Mesenchymal stem cell (in vitro differentiated cells and primary cell): Measurements from ENCODE around the gene SEMA3C.

Experiments used
- DNase-seq: peaks from one replicate; pipeline ENCODE4 v3.0.0-alpha.2; 2013
- H2AFZ ChIP-seq: one replicate; pipeline ENCODE4 v1.6.1; 2013; ENCODE audit warnings: low read depth, mild to moderate bottlenecking, control low read depth, inconsistent platforms, low read length, moderate library complexity
- H2AK5ac ChIP-seq: 2 replicates; pipeline ENCODE4 v1.6.1; 2013; ENCODE audit warnings: low read length, moderate library complexity, mild to moderate bottlenecking, inconsistent platforms; ENCODE audit not compliant: severe bottlenecking
- H2BK120ac ChIP-seq: one replicate; pipeline ENCODE4 v1.6.1; 2013; ENCODE audit warnings: low read depth, mild to moderate bottlenecking, inconsistent platforms, low read length, moderate library complexity
- H2BK12ac ChIP-seq, 2 experiments: one replicate each; pipeline ENCODE4 v1.6.1; 2013; ENCODE audit warnings: inconsistent platforms in 2 of 2, low read length in 2 of 2, mild to moderate bottlenecking in 2 of 2, moderate library complexity in 2 of 2, control low read depth in 1 of 2
- H2BK15ac ChIP-seq: one replicate; pipeline ENCODE4 v1.6.1; 2013; ENCODE audit warnings: mild to moderate bottlenecking, low read depth, inconsistent platforms; ENCODE audit not compliant: poor library complexity, severe bottlenecking
- H2BK5ac ChIP-seq: 2 replicates; pipeline ENCODE4 v1.6.1; 2013; ENCODE audit warnings: low read depth, mild to moderate bottlenecking, low read length, control low read depth, inconsistent platforms; ENCODE audit not compliant: poor library complexity, severe bottlenecking
- H3K14ac ChIP-seq, 2 experiments: one replicate each; pipeline ENCODE4 v1.6.1; 2013; ENCODE audit warnings: inconsistent platforms in 2 of 2, low read length in 2 of 2, control low read depth in 1 of 2, mild to moderate bottlenecking in 1 of 2, moderate library complexity in 1 of 2
- H3K18ac ChIP-seq, 2 experiments: one replicate each; pipeline ENCODE4 v1.6.1; 2013; ENCODE audit warnings: inconsistent platforms in 2 of 2, low read length in 2 of 2, control low read depth in 1 of 2, low read depth in 1 of 2, mild to moderate bottlenecking in 1 of 2
- H3K23ac ChIP-seq, 2 experiments: one replicate each; pipeline ENCODE4 v1.6.1; 2013; ENCODE audit warnings: inconsistent platforms in 2 of 2, low read length in 2 of 2, mild to moderate bottlenecking in 2 of 2, moderate library complexity in 2 of 2, control low read depth in 1 of 2
- H3K27ac ChIP-seq: 2 replicates; pipeline ENCODE4 v1.5.1; 2013; ENCODE audit warnings: mild to moderate bottlenecking, moderate library complexity, low read length, control low read depth, inconsistent platforms; ENCODE audit not compliant: poor library complexity, severe bottlenecking
- H3K27me3 ChIP-seq, 2 experiments: 2 replicates each; pipeline versions ENCODE4 v1.6.1 to v1.7.0; 2013; ENCODE audit warnings: low read length in 2 of 2, mild to moderate bottlenecking in 2 of 2, moderate library complexity in 2 of 2, control low read depth in 1 of 2, inconsistent platforms in 1 of 2; ENCODE audit not compliant: control insufficient read depth in 1 of 2, insufficient read depth in 1 of 2
- H3K36me3 ChIP-seq, 2 experiments: 2 replicates each; pipeline versions ENCODE4 v1.6.1 to v1.7.0; 2013; ENCODE audit warnings: low read length in 2 of 2, control low read depth in 1 of 2, inconsistent platforms in 1 of 2, low read depth in 1 of 2, mild to moderate bottlenecking in 1 of 2; ENCODE audit not compliant: insufficient read depth in 2 of 2, control insufficient read depth in 1 of 2
- H3K4ac ChIP-seq, 2 experiments: one replicate each; pipeline ENCODE4 v1.6.1; 2013; ENCODE audit warnings: inconsistent platforms in 2 of 2, low read length in 2 of 2, mild to moderate bottlenecking in 2 of 2, moderate library complexity in 2 of 2, control low read depth in 1 of 2, low read depth in 1 of 2
- H3K4me1 ChIP-seq: 2 replicates; pipeline ENCODE4 v1.6.1; 2013; ENCODE audit warnings: low read depth, low read length, control low read depth; ENCODE audit not compliant: control insufficient read depth, insufficient read depth
- H3K4me2 ChIP-seq: 2 replicates; pipeline ENCODE4 v1.6.1; 2013; ENCODE audit warnings: low read length, mild to moderate bottlenecking, inconsistent platforms; ENCODE audit not compliant: poor library complexity, severe bottlenecking
- H3K4me3 ChIP-seq, 2 experiments: 2 replicates each; pipeline versions ENCODE4 v1.5.1 to v1.7.0; 2013; ENCODE audit warnings: low read length in 2 of 2, mild to moderate bottlenecking in 2 of 2, control low read depth in 1 of 2, low read depth in 1 of 2; ENCODE audit not compliant: insufficient read depth in 1 of 2
- H3K79me1 ChIP-seq: replicated peaks from 2 replicates; pipeline ENCODE4 v1.6.1; 2013; ENCODE audit warnings: mild to moderate bottlenecking, control low read depth, low read length, inconsistent platforms; ENCODE audit not compliant: poor library complexity, severe bottlenecking
- H3K9ac ChIP-seq: 2 replicates; pipeline ENCODE4 v1.7.0; 2013; ENCODE audit warnings: mild to moderate bottlenecking, low read length, moderate library complexity
- H3K9me3 ChIP-seq: 2 replicates; pipeline ENCODE4 v1.7.0; 2013; ENCODE audit warnings: mild to moderate bottlenecking, low read length; ENCODE audit not compliant: control insufficient read depth
- H4K8ac ChIP-seq: one replicate; pipeline ENCODE4 v1.6.1; 2013; ENCODE audit warnings: inconsistent platforms, mild to moderate bottlenecking, low read length, moderate library complexity
- H4K91ac ChIP-seq: one replicate; pipeline ENCODE4 v1.6.1; 2013; ENCODE audit warnings: mild to moderate bottlenecking, low read length, inconsistent platforms
- WGBS: methylation state at CpG from one replicate; pipeline ENCODE4 v1.1.7; 2013; ENCODE audit warnings: mixed read lengths; 5-methylcytosine and 5-hydroxymethylcytosine counted together

The SEMA3C gene

DNA sequence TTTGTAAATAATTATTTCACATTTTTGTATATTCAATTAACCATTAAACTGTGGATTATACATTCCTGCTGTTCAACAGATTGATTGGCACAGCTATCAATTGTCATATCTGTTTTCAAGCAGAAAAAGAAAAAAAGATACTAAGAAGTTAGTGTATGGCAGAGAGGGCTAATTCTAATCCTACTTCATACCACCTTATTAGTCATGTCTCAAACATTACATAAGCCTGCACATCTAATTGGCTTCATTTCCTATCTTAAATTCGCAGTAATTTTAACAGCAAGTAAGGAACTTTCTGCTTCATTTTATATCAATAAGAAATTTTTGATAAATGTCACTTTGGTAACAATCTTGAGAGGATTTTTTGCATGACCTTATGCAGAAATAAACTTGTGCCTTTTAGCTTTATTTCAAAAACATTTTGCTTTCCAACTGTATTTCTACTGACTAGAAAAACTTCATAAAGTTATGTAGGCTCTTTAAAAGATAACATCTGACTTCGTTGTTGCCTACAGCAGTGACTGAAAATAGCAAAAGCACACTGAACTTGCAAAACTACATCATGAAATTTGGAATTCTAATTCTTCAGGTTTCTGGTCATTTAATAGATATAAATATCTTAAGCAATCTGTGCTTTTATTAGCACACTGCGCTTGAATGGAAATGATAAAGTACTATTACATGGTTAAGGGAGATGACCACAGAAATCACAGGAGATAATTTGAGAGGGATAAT is 111.5 kb downstream of the SEMA3C start:
- Histone ChIP-seq H3K4me2 (no peak overlapping the region), H3K18ac (no peak overlapping the region), H2BK120ac (no peak overlapping the region), H3K36me3 (peaks cover 5 to 92% of the 10 kb centered on the region in 2 experiments), H4K91ac (no peak overlapping the region), H3K27me3 (no peaks in the 10 kb centered on the region), H3K79me1 (peaks cover 5% of the 10 kb centered on the region), H3K4ac (no peak overlapping the region), H2BK15ac (no peak overlapping the region), H3K14ac (no peak overlapping the region), H3K27ac (no peak overlapping the region), H2AFZ (no peak overlapping the region), H3K9me3 (peaks cover 3% of the 10 kb centered on the region), H2BK5ac (no peak overlapping the region), H2AK5ac (no peak overlapping the region), H4K8ac (no peak overlapping the region), H3K9ac (peak overlapping the region; percentile 23), H3K23ac (no peak overlapping the region), H2BK12ac (no peak overlapping the region), H3K4me1 (peaks cover 1% of the 10 kb centered on the region), H3K4me3 (no peak overlapping the region)
- 72% methylated on average over 3 of the region's 3 CpGs for WGBS
- DNase-seq, result no peak

DNA sequence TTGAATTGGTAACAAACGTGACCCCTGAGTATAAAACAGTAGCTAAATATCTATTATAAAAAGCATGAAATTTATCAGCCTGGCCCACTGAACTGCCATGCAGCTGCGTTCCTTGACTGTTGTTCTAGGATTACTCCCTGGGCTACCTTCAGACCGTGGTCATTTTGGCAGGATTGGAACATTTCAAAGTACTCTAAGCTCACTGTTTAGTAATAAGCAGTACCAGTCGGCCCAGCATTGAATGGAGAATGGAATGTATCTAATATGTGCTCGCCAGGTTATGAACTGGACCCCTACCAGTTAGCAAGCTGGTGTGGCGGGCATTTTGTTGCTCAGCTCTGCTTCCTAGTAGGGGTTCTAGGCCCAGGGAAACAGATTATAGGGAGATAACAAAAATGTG is 112.2 kb downstream of the SEMA3C start:
- Histone ChIP-seq H3K36me3 (peaks cover 5 to 92% of the 10 kb centered on the region in 2 experiments), H3K9me3 (peaks cover 3% of the 10 kb centered on the region), H3K18ac (no peak overlapping the region), H3K23ac (no peak overlapping the region), H3K79me1 (peaks cover 5% of the 10 kb centered on the region), H2BK120ac (no peak overlapping the region), H4K91ac (no peak overlapping the region), H3K27me3 (no peaks in the 10 kb centered on the region), H2AFZ (no peak overlapping the region), H3K4ac (peak overlapping the region in 1 of 2 experiments; percentile 51), H2AK5ac (peak overlapping the region; percentile 73), H3K27ac (peak overlapping the region; percentile 29), H2BK15ac (no peak overlapping the region), H3K4me2 (no peak overlapping the region), H2BK12ac (peak overlapping the region in 1 of 2 experiments; percentile 52), H2BK5ac (no peak overlapping the region), H4K8ac (no peak overlapping the region), H3K9ac (no peak overlapping the region), H3K4me3 (no peak overlapping the region), H3K14ac (no peak overlapping the region), H3K4me1 (peaks cover 1% of the 10 kb centered on the region)
- WGBS, result 94% methylated on average over 6 of the region's 6 CpGs
- DNase-seq, result no peak

DNA sequence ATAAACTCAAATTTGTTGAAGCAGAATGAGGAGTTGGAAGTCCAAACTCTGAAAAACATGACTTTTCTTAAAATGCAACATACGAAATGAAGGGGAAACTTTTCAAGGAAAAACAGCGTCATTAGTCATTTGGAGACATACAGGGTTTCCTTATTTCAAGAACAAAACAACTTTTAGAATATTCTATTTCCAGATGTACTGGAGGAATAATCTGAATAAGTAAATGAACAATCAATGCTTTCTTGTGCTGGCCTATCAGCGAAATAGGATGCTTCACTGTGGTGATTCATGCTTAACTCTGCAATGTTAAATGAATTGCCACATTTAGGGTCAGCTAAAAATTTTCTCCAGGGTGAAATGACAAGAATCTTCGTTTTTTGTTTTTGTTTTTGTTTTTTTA is 114.3 kb downstream of the SEMA3C start:
- H3K79me1 ChIP-seq, result peaks cover 5% of the 10 kb centered on the region

DNA sequence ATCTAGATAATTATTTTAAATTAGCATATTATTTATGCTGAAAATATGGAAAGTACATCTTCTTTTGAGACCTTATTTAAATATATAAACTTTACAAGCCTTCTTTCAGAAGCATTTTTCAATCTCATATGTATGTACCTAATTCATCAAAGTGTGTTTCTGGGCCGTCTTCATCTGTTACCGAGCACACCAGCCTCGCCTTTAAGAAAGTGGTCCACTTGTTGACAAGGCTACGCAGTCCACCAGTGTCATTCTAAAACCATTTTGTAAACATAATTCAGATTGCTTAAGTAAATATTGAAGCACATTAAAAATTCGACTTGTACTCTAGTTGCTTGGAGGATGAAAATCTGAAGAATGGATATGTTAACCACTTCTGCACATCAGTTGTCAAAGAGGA is 116.3 kb downstream of the SEMA3C start:
- Histone ChIP-seq H2AFZ (no peak overlapping the region), H3K27me3 (no peaks in the 10 kb centered on the region), H4K8ac (no peak overlapping the region), H3K4ac (no peak overlapping the region), H3K9ac (no peak overlapping the region), H3K79me1 (peaks cover 5% of the 10 kb centered on the region), H3K4me3 (no peak overlapping the region), H4K91ac (no peak overlapping the region), H3K36me3 (peaks cover 17 to 95% of the 10 kb centered on the region in 2 experiments), H3K4me2 (no peak overlapping the region), H2BK5ac (no peak overlapping the region), H3K27ac (no peak overlapping the region), H2BK15ac (no peak overlapping the region), H2AK5ac (no peak overlapping the region), H3K23ac (no peak overlapping the region), H2BK120ac (no peak overlapping the region), H2BK12ac (no peak overlapping the region), H3K4me1 (no peaks in the 10 kb centered on the region), H3K18ac (no peak overlapping the region), H3K14ac (no peak overlapping the region), H3K9me3 (no peaks in the 10 kb centered on the region)
- WGBS, result 90% methylated on average over 4 of the region's 5 CpGs
- DNase-seq, result no peak

More for the DNA sequence above, 114.3 kb downstream of the SEMA3C start:
- 71% methylated on average over 2 of the region's 4 CpGs for WGBS
- H2AFZ ChIP-seq, result no peak overlapping the region
- H3K9me3 ChIP-seq, result peaks cover under 1% of the 10 kb centered on the region
- no peak overlapping the region for H2BK12ac ChIP-seq
- H2BK120ac ChIP-seq, result no peak overlapping the region
- H3K14ac ChIP-seq, result no peak overlapping the region
- H3K9ac ChIP-seq, result no peak overlapping the region
- H3K18ac ChIP-seq, result no peak overlapping the region
- DNase-seq, result no peak
- no peak overlapping the region for H4K8ac ChIP-seq
- no peak overlapping the region for H3K4me3 ChIP-seq
- no peak overlapping the region for H3K4ac ChIP-seq
- H2BK5ac ChIP-seq, result no peak overlapping the region
- H3K36me3 ChIP-seq, result peaks cover 10 to 91% of the 10 kb centered on the region in 2 experiments
- peaks cover 1% of the 10 kb centered on the region for H3K4me1 ChIP-seq
- H3K27me3 ChIP-seq, result no peaks in the 10 kb centered on the region
- no peak overlapping the region for H3K23ac ChIP-seq
- H2BK15ac ChIP-seq, result no peak overlapping the region
- H2AK5ac ChIP-seq, result no peak overlapping the region
- no peak overlapping the region for H3K27ac ChIP-seq
- H3K4me2 ChIP-seq, result no peak overlapping the region
- H4K91ac ChIP-seq, result no peak overlapping the region
